ENCODE data around the gene CYBC1.
A peak's percentile ranks its signal among the peaks of the same experiment; 100 is the strongest.
"Not testable (repeated sequence)": the region's sequence is repeated elsewhere in the genome, so short reads cannot be mapped to it uniquely, and the experiment has no call there.

CYBC1 gene

GRCh38 chr17:82432017-82432416 is 18.5 kb downstream of the CYBC1 start:
- DNase-seq = no peak

GRCh38 chr17:82429824-82430223 is 20.7 kb downstream of the CYBC1 start:
- no peak for DNase-seq

GRCh38 chr17:82428546-82428945 is 22.0 kb downstream of the CYBC1 start:
- DNase-seq = no peak

- no peak for DNase-seq
These were observed 25.7 kb downstream of the CYBC1 start for GRCh38 chr17:82424863-82425159.

GRCh38 chr17:82424001-82424862 is 26.3 kb downstream of the CYBC1 start:
- DNase-seq = peak; percentile 77

- no peak for DNase-seq
These were observed 31.0 kb downstream of the CYBC1 start for GRCh38 chr17:82419540-82419939.

GRCh38 chr17:82418001-82418986 is 32.3 kb downstream of the CYBC1 start, which contains the start of the genes HEXD and OGFOD3:
TSS of gene HEXD (plus strand) at chr17:82418347. CDS start at chr17:82419800, 1,453 bp downstream.
TSS of gene OGFOD3 (minus strand) at chr17:82418586. CDS start at chr17:82418485, 101 bp downstream.
- DNase-seq = peak; percentile 96

- DNase-seq = no peak
These were observed 33.8 kb downstream of the CYBC1 start for GRCh38 chr17:82416771-82417170.

- no peak for DNase-seq
These were observed 34.3 kb downstream of the CYBC1 start for GRCh38 chr17:82416264-82416663.

GRCh38 chr17:82415786-82416185 is 34.8 kb downstream of the CYBC1 start:
- DNase-seq = no peak

GRCh38 chr17:82415336-82415735 is 35.2 kb downstream of the CYBC1 start:
- DNase-seq = no peak

GRCh38 chr17:82414548-82415281 is 35.8 kb downstream of the CYBC1 start:
- DNase-seq = peak; percentile 85

- no peak for DNase-seq
These were observed 37.7 kb downstream of the CYBC1 start for GRCh38 chr17:82412535-82413520.

- not testable (repeated sequence) for DNase-seq
These were observed 38.5 kb downstream of the CYBC1 start for GRCh38 chr17:82412081-82412480.

- DNase-seq = no peak
These were observed 39.0 kb downstream of the CYBC1 start for GRCh38 chr17:82411396-82412053.

- no peak for DNase-seq
These were observed 40.4 kb downstream of the CYBC1 start for GRCh38 chr17:82410014-82410716.

GRCh38 chr17:82408938-82409318 is 41.6 kb downstream of the CYBC1 start:
- DNase-seq = no peak

- no peak for DNase-seq
These were observed 42.1 kb downstream of the CYBC1 start for GRCh38 chr17:82408288-82408937.

- no peak for DNase-seq
These were observed 43.3 kb downstream of the CYBC1 start for GRCh38 chr17:82407255-82407654.

- no peak for DNase-seq
These were observed 44.4 kb downstream of the CYBC1 start for GRCh38 chr17:82406131-82406671.

Data from activated CD8-positive, alpha-beta memory T cell treated with anti-CD3 and anti-CD28 coated beads for 24 hours (primary cell).